GM18870 (cell line): ENCODE results near the gene RS1.

Experiments used
- ATAC-seq: cut with Tn5 transposase; IDR thresholded peaks from one replicate; pipeline ENCODE4 v1.9.1; 2021; ENCODE audit warnings: moderate library complexity; ENCODE audit not compliant: unreplicated experiment

The RS1 gene

GRCh38 chrX:18672008-18672407, at the start of gene RS1:
TSS of gene RS1 (minus strand) at chrX:18672108. CDS start at chrX:18672068, 40 bp downstream.
- no peak for ATAC-seq

DNA sequence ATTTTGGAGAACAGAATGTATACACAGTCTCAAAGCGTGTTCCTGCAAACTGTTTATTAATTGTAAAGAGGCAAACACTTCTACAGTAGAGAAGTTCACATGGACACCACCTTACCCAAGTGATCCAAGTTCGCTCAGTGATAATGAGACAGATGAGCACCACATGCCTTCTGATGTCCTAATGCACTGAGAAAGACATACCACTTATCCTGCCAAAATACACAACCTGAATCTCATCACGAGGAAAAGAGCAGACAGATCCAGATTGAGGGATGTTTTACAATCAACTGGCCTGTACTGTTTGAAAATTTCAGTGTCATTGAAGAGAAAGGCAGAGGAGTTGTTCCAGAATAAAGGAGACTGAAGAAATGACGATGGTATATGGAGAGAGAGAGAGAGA, 47.9 kb upstream of the RS1 start:
- ATAC-seq, result no peak

DNA sequence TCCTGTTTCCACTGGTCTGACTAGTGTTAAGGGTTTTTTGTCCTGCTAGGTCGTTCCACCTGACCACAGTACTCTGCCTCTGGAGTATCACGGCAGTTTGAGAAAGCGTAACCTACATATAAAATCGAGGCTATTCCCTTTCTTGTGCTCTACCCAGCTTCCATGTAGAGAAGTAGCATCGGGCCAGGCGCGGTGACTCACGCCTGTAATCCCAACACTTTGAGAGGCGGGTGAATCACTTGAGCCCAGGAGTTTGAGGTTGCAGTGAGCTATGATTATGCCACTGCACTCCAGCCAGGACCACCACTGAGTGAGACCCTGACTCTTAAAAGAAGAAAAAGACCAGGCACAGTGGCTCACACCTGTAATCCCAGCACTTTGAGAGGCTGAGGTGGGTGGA, 43.0 kb upstream of the RS1 start:
- ATAC-seq, result no peak

DNA sequence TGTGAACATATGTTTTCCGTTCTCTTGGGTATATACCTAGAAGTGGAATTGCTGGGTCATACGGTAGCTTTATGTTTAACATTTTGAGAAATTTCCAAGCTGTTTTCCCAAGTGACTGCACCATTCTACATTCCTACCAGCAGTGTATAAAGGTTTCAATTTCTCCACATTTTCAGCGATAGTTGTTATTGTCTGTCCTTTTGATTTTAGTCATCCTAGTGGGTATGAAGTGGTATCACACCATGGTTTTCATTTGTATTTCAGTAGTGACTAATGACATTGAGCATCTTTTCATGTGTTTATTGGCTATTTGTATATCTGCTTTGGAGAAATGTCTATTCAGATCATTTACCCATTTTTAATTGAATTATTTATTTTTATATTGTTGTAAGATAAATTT, 37.9 kb upstream of the RS1 start:
- no peak for ATAC-seq

DNA sequence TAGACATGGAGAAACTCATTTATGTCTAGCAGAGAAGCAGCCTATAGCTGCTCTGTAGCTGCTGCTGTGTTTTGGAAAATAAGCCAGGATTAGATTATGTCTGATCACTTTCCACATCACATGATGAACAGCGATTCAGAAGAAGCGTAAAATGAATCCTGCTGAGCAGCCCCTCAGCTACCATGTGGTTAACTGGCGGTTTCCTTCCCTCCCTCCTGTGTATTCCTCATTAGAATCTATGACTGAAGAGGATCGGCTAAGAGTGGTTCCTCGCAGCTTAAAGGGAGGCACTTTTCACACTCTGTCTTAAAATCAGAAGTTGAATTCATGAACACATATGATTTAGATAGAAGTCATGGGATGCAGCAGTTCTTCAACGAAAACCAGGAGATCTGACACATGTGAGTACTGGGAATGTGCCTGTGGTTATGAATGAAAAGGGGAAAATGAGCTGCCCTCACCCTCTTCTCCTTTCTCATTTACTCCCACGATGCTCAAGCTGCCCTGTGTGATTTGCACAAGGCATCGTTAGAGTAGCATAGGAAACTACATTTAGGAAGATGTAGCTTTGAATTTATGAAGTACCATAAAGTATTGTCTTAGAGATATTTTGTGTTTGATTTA, 35.6 kb upstream of the RS1 start, which contains the start of gene PPEF1:
Gene PPEF1, plus strand, starts transcription at position 220 of the 624 bp plus-strand sequence. Its CDS starts 136 bp downstream, at position 356.
- ATAC-seq, result no peak

DNA sequence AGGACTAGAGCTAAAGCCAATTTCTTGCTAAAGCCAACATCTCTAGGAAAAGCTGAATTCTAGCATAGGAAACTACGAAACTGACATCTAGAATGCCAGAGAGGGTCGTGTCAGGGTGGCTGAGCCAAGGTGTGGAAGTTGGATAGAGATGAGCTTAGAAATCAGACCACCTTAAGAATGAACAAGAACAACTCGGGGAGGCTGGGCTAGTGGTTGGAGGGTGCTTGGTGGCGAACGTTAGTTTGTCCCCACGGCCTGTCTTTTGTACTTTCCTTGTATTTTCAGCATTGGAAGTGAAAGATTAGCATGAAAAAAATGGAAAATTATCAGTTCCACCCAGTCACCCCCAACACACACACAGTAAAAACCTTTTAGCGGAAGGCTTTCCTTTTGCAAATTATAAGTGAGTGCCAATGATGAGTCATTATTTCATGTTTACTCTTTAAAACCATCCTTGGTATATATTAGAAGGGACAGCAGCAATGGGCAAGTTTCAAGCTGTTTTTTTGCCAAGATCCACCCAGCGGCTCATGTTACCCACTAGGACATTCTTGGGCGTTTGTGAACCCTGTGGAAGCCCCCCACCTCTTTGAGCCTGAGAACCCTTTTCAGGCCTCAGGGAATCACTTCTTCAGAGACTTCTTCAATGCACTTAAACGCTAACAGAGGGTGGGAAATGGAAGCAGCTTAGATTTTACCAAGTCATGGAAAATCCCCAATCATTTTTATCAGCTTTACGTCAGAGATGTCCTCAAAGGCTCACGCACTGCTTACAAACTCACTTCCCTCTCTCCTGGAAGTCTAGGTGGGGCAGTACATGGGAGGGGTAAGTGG, 30.7 kb upstream of the RS1 start:
- ATAC-seq, result no peak

DNA sequence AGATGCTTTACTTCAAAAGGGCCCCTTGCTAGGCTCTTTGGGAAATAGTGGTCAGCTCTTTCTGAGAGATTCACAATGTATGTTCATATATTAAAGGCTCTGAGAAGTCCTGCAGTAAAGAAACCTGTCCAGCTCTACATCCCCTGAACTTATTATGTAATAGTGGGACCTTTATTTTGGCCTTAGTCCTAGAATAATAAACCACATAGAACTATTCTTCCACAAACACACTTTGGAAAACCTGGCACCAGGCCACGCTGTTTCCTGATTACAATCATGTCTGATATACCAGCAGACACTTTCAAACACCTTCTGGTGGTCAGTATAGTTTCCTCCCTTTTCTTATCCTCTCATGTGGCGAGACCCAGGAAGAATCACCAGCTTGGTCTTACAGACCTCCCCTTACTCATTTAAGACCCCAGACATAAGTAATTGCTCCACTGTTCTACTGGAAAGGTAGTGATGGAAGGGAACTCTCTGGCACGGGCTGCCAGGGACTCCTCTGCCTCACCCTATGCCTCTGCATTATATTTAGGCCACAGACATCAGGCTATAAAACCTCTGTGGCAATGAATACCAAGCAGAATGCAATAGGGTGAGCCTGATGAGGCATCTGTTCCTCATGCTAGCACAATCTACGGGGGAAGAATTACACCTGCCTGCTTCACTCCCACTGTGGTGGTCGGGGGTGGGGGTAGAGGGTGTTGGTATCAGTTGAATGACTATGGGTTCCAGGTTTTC, 29.9 kb upstream of the RS1 start:
- ATAC-seq, result no peak

DNA sequence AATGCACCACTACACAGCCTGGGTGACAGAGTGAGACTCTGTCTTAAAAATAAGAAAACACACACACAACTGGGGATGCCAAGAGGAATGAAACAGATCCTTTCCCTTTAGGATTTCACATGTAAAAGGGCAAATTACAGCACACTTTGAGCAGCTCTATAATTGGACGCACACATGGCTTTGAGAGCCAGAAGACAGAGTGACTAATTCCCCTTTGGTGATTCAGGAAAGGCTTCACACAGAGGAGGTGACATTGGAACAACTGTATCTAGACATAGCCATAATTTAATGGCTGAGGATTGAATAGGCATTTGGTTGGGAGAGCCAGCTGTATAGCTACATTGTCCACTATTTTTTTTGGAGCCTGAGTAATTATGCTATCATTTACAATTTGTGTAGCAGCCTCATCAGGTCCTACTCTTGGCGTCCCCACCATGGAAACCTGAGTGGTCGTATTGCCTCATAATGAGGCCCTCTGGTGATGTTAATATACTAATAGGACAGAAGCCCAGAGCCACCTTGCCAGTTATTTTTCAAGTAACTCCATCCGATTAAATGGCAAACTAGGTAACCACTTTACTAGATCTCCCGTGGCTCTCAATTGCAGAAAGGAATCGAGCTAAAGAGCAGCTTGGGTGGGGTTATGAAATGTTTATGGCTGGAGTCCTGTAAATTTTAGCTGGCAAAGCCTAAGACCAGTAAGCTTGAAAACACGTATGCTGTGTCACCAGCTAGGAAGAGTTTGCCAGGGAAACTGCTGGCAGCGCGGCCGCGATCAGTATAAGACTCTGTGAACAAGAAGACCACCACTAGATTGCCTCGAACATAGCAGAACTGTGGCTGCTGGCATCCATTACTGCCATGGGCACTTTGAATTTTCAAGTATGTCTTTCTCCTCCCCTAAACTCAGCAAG, 27.1 kb upstream of the RS1 start:
- ATAC-seq, result no peak

DNA sequence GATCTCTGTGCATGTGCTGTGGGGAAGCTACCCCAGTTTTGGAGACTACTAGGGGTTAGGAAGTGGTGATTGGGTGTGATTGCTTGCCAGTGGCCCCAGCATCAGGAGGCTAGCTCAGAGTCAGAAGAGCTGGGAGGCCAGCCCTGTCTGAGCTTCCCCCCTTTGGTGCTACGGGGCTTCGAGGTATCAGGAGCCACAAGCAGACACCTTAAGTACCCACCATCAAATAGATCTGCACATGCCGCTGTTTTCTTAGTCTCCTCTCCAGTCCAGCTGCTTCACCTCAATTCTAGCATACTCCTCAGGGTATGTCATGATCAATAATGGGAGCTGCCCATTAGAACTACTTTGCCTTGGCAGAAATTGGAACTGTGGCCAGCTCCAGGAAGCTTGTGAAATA, 24.7 kb upstream of the RS1 start:
- no peak for ATAC-seq

GRCh38 chrX:18692541-18692940, 20.6 kb upstream of the RS1 start:
- no peak for ATAC-seq

GRCh38 chrX:18691431-18691830, 19.5 kb upstream of the RS1 start:
- no peak for ATAC-seq

- ATAC-seq, result no peak
Measured at GRCh38 chrX:18687856-18688495, 16.1 kb upstream of the RS1 start.

DNA sequence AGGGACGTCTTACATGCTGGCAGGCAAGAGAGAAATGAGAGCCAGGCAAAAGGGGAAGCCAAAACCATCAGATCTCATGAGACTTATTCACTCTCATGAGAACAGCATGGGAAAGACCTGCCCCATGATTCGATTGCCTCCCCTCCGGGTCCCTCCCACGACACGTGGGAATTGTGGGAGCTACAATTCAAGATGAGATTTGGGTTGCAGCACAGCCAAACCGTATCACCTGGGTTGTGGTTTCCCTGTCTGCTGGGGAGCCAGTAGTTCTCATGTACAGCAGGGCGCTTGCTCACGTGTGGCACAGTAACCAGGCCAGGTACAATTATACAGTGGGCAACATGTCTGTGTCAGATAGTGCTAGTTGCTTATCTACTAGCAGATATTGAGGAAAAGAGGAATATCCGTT, 11.1 kb upstream of the RS1 start:
- ATAC-seq, result no peak

GRCh38 chrX:18681996-18682395, 10.1 kb upstream of the RS1 start:
- no peak for ATAC-seq

GRCh38 chrX:18677161-18677869, 5.4 kb upstream of the RS1 start:
- no peak for ATAC-seq

- ATAC-seq, result no peak
Measured at GRCh38 chrX:18676470-18676869, 4.6 kb upstream of the RS1 start.

DNA sequence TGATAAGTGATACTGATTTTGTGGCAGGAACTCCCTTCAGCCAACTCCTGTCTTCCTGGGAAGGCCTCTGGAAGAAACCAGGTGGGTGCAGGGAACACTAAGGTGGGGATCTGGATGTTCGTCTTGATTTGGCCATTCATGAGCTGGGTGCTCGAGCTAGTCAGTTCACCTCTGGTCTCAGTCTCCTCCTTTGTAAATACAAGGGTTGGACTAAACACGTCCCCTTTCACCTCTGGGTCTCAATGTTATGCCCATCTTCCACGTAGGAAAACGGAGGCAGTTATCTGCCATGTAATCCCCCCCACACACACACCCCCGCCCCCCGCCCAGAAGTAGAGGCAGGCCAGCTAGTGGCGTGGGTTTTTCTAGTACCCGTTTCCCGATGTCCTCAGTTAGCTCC, 4.1 kb upstream of the RS1 start:
- ATAC-seq, result no peak

DNA sequence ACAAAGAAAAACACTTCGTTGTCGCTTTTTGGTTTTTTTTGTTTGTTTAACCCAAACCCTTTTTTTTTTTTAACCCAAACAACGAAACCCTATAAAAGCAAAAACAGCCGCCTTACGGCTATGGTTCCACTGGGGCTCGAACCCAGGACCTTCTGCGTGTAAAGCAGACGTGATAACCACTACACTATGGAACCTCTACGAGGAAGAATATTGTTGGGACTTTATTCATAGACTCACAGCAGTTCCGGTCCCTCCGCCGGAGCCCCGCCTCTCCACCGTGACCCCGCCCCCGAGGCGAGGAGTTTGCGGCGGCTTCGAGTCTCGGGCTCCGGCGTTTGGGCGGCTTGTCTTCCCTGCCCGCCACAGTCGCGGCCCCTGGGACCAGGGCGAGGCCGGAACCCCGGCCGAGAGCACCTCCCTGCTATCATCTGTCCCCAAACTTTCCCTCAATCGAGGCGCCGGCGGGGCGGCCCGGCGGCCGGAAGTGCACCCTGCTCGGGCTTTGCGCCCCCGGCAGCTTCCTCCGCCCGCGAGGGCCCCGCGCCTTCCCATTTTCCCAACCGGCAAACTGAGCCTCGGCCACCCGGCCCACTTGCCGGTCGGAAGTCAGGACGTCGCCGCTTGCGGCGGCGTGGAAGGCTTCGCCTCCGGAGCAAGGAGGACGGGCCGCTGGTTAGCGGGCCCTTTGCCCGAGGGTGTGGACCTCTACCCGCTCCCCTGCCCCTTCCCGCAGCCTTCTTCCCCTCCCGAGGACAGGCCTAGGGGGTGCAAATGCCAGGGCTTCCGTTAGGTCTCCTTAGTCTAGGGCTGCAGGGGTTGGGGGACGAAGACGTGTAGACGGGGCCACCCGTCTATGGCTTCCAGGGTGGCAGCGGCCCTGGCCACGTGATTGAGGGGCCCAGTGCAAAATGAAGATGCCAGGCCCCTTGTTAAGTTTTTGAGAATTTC, 3.2 kb upstream of the RS1 start:
- ATAC-seq, result peak; percentile 85

GRCh38 chrX:18674417-18674787, 2.5 kb upstream of the RS1 start:
- peak; percentile 39 for ATAC-seq
